Calu3 (cell line): ENCODE data around the gene ZFP36. TPM values are rescaled to one million over a fixed set of nuclear protein-coding genes. Genes with fewer than 3 reads are reported as not detected.

Experiments
- BruUV-seq: library from RNA; stranded (reverse); fragments of 400-500 nt; replicated peaks from 2 replicates; lab custom pipeline; 2021; lab: Mats Ljungman, UMichigan
- CTCF ChIA-PET: fragments of 300-600 bp; sonication (Branson Sonifier 250); formaldehyde crosslinking; loops from one replicate; lab custom pipeline; 2022; ENCODE audit warnings: antibody characterized with exemption; lab: Charles Lee
- DNase-seq: peaks from one replicate; pipeline ENCODE4 v3.0.0; 2022
- H3K27ac Mint-ChIP-seq: one replicate; pipeline ENCODE4 v1.8.0; 2022; ENCODE audit warnings: mixed read lengths; ENCODE audit not compliant: unreplicated experiment
- H3K27me3 Mint-ChIP-seq: one replicate; pipeline ENCODE4 v1.8.0; 2022; ENCODE audit warnings: mixed read lengths; ENCODE audit not compliant: unreplicated experiment
- H3K36me3 Mint-ChIP-seq: one replicate; pipeline ENCODE4 v1.8.0; 2022; ENCODE audit warnings: mild to moderate bottlenecking, moderate library complexity, mixed read lengths; ENCODE audit not compliant: insufficient read depth, unreplicated experiment
- H3K4me1 Mint-ChIP-seq: one replicate; pipeline ENCODE4 v1.8.0; 2022; ENCODE audit warnings: mild to moderate bottlenecking, low read depth, mixed read lengths; ENCODE audit not compliant: unreplicated experiment
- H3K4me3 Mint-ChIP-seq: one replicate; pipeline ENCODE4 v1.8.0; 2022; ENCODE audit warnings: mild to moderate bottlenecking, low read depth, moderate library complexity, mixed read lengths; ENCODE audit not compliant: unreplicated experiment
- H3K9me3 Mint-ChIP-seq: one replicate; pipeline ENCODE4 v1.8.0; 2022; ENCODE audit warnings: low read depth, mixed read lengths; ENCODE audit not compliant: unreplicated experiment
- CTCF ChIP-seq: fragments of 200-600 bp; IDR thresholded peaks from one replicate; pipeline ENCODE4 v1.8.0; 2022; ENCODE audit warnings: antibody characterized with exemption; ENCODE audit not compliant: unreplicated experiment
- intact Hi-C: fragments of 100-400 bp; cut with micrococcal nuclease; formaldehyde crosslinking; loops from one replicate; pipeline ENCODE4 v1.10.0; 2022; ENCODE audit not compliant: unreplicated experiment
- total RNA-seq: library from RNA; stranded (reverse); gene quantifications from 2 replicates; pipeline ENCODE4 v1.2.3, GENCODE V29; 2022

Gene ZFP36
- total RNA-seq, 1 experiment from 2014 or later: 70.8 TPM

- CTCF ChIA-PET: interaction anchor here (0.7 kb wide), 1 partner anchor 102 kb away, joined by 3 read pairs; no protein-coding TSS in a partner anchor
- TF ChIP-seq CTCF: no peak
- Mint-ChIP-seq H3K27me3 (peaks cover 9% of the 10 kb centered on the region), H3K4me1 (peaks cover 20% of the 10 kb centered on the region), H3K4me3 (no peak overlapping the region), H3K9me3 (no peaks in the 10 kb centered on the region), H3K36me3 (peaks cover 51% of the 10 kb centered on the region), H3K27ac (no peak overlapping the region)
- intact Hi-C loops: no loop called here
- BruUV-seq: no TSS peak
- no peak for DNase-seq
Observed at GRCh38 chr19:39438270-39438934, 31.8 kb downstream of the ZFP36 start.

- CTCF ChIA-PET: interaction anchor here (0.6 to 0.9 kb wide), 4 partner anchors 8 to 730 kb away, joined by 3 to 7 read pairs (median 4); partner anchors contain the start of gene RPS16
- Mint-ChIP-seq H3K9me3 (no peaks in the 10 kb centered on the region), H3K27ac (peak overlapping the region; percentile 99), H3K36me3 (peaks cover 39% of the 10 kb centered on the region), H3K27me3 (no peaks in the 10 kb centered on the region), H3K4me1 (peaks cover 16% of the 10 kb centered on the region), H3K4me3 (peak overlapping the region; percentile 96)
- no peak for TF ChIP-seq CTCF
- no peak for DNase-seq
- intact Hi-C loops: loop anchor here (10.0 kb wide), 1 partner anchor 230 kb away; no protein-coding TSS in a partner anchor
- BruUV-seq: TSS peak; percentile 99
Observed at GRCh38 chr19:39444598-39445195, 38.0 kb downstream of the ZFP36 start.

- BruUV-seq: TSS peak; percentile 69
- Mint-ChIP-seq H3K4me1 (peaks cover 16% of the 10 kb centered on the region), H3K4me3 (peak within 1 kb of the TSS; percentile 96), H3K27me3 (no peaks in the 10 kb centered on the region), H3K9me3 (no peaks in the 10 kb centered on the region), H3K27ac (peak within 1 kb of the TSS; percentile 99), H3K36me3 (peaks cover 38% of the 10 kb centered on the region)
- CTCF ChIA-PET: interaction anchor here (0.7 to 0.9 kb wide), 3 partner anchors 10 to 731 kb away, joined by 3 to 7 read pairs (median 4); partner anchors contain the start of gene RPS16
- no peak for TF ChIP-seq CTCF
- peak; percentile 98 for DNase-seq
- intact Hi-C loops: loop anchor here (10.0 kb wide), 1 partner anchor 229 kb away; no protein-coding TSS in a partner anchor
Observed at GRCh38 chr19:39445196-39446111, 38.8 kb downstream of the ZFP36 start, which contains the start of gene SUPT5H. SUPT5H (plus strand) TSS chr19:39445582; CDS start chr19:39445891, 309 bp downstream.
